DMS153 treated with DMSO at 0.1 percent for 48 hours (cell line): ENCODE results near the gene UAP1L1.
"Not testable (repeated sequence)": the region's sequence is repeated elsewhere in the genome, so short reads cannot be mapped to it uniquely, and the experiment has no call there.

Experiments used
- DNase-seq: peaks from one replicate; lab custom pipeline; 2025; ENCODE audit not compliant: unreplicated experiment; lab: John Stamatoyannopoulos, UW

Gene UAP1L1

GRCh38 chr9:137055385-137056364 is 21.6 kb upstream of the UAP1L1 start:
- DNase-seq = peak; percentile 53

GRCh38 chr9:137056739-137057415 is 20.4 kb upstream of the UAP1L1 start:
- DNase-seq = no peak

GRCh38 chr9:137057545-137057944 is 19.8 kb upstream of the UAP1L1 start:
- DNase-seq = peak; percentile 31

GRCh38 chr9:137058521-137059234 is 18.6 kb upstream of the UAP1L1 start:
- DNase-seq = no peak

GRCh38 chr9:137062384-137062783 is 14.9 kb upstream of the UAP1L1 start:
- DNase-seq = no peak

DNA sequence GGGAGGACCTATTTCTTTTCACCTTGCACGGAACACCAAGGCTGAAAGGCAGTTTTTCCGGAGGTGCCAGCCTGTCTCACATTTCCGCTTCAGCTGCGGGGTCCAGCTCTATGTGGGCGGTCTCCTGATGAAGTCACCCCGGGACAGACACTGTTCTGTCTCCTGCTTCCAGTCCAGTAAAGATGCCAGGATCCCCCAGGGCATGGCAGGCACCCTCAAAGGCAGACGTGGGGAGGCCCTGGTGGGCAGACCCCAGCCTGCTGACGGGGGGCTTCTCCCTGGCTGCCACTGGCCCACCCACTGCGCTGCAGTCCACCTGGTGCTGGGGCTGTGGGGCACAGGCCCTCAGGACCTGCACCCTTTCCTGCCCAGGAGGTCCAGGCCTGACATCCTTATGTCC is 14.5 kb upstream of the UAP1L1 start:
- DNase-seq = not testable (repeated sequence)

DNA sequence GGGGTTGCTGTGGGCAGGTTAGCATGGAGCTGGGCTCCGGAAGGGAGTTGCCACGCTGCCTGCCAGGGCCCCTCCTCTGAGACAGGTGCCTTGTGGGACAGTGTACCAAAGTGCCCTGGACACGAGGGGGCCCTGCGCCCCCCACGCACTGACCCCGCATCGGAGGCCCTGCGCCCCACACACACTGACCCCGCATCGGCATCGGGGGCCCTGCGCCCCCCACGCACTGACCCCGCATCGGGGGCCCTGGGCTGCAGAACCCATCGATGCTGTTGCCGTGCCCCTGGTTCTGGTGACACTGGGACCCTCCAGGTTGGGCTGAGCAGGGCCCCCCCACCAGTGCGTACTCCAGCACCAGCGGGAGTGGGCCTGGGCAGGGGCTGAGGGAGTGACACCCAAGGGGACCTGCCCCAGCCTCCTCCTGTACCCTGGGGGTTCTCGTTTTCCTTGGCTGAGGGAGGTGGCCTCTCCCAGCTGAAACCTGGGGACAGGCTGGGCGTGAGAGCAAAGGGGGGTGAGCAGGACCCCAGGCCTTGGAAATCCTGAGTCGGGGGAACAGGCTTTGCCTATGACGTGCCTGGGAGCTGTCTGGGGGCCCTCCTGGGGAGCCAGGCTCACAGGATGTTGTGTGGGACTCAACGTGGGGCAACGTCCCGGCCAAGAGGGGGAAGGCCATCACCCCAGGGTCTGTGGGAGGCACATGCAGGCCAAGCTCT is 13.8 kb upstream of the UAP1L1 start:
- no peak for DNase-seq

- DNase-seq = no peak
Observed at GRCh38 chr9:137064027-137064879, 13.1 kb upstream of the UAP1L1 start.

- no peak for DNase-seq
Observed at GRCh38 chr9:137064880-137065164, 12.5 kb upstream of the UAP1L1 start.

- no peak for DNase-seq
Observed at GRCh38 chr9:137065336-137065967, 11.9 kb upstream of the UAP1L1 start.

DNA sequence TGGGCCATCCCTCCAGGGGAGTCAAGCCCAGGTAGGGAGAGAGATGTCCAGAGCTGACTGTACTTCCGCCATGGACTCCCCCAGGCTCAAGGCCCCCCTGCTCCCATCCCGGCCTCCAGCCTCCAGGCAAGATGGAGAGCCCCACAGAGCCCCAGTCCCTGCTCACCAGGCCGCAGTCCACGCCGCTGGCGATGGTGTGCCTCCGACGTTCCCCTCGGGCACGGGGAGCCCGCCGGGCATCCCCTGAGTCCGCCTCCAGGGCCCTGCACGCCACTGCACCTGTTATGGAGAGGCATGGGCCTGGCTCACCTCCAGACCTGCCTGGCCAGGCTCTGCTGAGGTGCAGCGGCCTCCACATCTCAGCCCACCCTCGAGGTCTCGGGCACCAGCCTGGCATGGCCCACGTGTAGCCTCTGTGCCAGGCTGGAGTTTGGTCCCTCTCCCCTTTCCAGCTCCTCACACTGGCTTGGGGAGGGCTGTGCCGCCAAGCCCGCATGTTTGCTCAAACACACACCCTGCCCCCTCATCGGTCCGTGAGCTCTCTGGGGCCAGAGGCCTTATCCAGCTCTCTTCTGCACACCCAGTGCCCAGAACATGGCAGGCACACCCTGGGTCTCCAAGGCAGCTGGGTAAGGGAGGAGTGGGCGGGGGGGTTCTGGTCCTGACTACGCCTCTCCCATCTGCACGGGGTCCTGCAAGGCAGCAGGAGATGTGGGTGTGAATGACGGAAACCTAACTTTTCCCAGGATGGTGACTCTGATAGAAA is 11.0 kb upstream of the UAP1L1 start:
- DNase-seq = no peak

DNA sequence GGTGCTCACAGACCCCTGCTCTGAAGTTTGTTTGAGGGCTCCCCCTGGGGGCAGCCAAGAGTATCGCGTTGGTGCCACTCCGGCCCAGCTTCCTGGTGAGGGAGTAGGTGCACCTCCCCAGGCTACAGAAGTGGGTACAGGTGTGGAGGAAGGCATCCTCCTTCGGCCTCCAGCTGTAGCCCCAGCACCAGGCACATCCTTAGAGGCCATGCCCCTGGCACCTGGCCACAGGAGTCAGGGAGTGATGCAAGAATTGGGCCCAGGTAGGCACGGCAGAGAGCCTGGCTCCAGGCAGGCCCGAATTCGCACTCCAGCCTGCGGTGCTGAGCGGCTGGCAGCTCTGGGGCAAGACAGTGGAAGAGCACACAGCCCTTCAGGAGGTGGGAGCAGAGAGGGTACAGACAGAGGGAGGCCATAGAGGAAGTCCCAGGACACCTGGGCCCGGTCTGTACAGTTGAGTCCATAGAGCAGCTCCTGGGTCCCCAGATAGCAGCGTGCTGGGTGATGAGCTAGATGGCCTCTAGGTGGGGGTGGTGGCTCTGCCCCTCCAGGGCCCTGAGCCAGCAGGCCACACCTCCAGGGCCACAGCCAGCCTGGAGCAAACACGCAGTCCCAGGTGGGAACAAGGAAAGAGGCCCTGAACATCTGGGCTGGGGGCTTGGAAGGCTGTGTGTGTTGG is 9.3 kb upstream of the UAP1L1 start:
- peak; percentile 73 for DNase-seq

- no peak for DNase-seq
Observed at GRCh38 chr9:137068539-137069507, 8.5 kb upstream of the UAP1L1 start.

GRCh38 chr9:137069508-137070091 is 7.7 kb upstream of the UAP1L1 start:
- no peak for DNase-seq

- DNase-seq = peak; percentile 75
Observed at GRCh38 chr9:137070201-137070905, 7.0 kb upstream of the UAP1L1 start, which contains the start of gene SAPCD2. Gene SAPCD2 (minus strand): TSS chr9:137070557. CDS start chr9:137070460, 97 bp downstream.

DNA sequence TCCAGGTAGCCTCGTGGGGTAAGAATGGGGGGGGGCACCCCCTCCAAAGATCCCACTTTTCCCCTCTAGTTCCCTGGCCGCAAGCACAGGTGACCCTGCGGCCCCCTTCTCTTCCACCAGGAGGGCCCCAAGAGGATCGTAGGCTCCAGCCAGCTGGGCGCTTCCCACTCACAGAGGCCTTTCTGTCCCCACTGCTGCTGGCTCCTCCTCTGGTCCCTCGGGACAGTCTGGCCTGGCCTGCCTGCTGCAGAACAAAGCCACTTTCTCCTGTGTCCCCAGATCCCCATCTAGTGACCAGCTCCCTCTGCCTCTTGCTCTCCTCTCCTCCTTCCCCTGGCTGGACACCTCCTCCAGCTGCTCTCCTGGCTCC is 6.4 kb upstream of the UAP1L1 start:
- peak; percentile 75 for DNase-seq
